Renal cortex interstitium (tissue), 11 donors: ENCODE results near the gene HHIPL1. TPM values are rescaled to one million over a fixed set of nuclear protein-coding genes. Genes with fewer than 3 reads are reported as not detected.

Source experiments
- DNase-seq, 11 donors: peaks; one replicate each; pipeline ENCODE4 v3.0.0-alpha.2; 2013; ENCODE audit warnings: low read depth in 9 of 11, low spot score in 4 of 11; ENCODE audit errors: extremely low read depth in 1 of 11
- polyA plus RNA-seq, 3 donors: library from polyadenylated mRNA; unstranded; fragments of 120-200 nt; gene quantifications; one replicate each; pipeline ENCODE4 v1.2.1, GENCODE V29; 2013; ENCODE audit not compliant: insufficient read length in 3 of 3

Gene HHIPL1
- polyA plus RNA-seq, 3 donors = 1.5 to 2.4 (median 1.6) TPM

- no peak for DNase-seq
These were observed 53.3 kb downstream of the HHIPL1 start for GRCh38 chr14:99698236-99698635.

DNA sequence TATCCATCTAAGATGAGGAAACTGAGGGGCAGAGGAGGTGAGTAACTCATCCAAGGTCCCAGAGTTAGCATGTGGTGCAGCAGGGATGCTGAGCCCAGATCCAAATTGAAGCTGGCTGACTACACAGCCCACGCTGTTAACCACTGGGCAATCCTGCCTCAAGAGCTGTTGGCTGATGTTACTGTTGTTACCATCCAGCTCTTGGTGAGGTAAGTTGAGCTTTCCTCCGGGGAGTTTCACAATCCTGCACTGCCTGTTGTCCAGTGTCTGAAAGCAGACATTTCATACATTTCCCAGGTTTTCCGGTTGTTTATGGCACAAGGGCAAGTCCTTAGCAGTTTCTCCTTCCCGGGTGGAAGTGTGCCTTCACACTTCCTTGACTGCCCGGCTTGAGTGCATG is 53.7 kb downstream of the HHIPL1 start:
- no peak for DNase-seq

- no peak for DNase-seq
These were observed 54.3 kb downstream of the HHIPL1 start for GRCh38 chr14:99699085-99699760.

DNA sequence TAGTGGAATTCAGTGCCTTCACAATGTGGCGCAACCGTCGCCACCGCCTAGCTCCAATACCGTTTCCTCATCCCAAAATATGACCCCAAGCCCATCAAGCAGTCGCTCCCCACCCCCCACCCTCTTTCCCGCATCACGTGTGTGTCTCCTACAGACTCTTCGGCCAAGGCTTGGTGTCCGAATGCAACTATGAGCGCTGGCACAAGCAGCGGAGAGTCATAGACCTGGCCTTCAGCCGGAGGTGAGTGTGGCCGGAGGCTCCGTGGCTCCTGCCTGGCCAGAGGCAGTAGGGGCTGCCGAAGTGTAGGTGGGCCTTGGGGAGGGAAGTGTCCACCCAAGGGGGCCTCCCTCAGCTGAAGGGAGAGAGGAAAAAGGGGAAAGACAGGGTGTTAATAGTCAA is 54.9 kb downstream of the HHIPL1 start:
- no peak for DNase-seq

DNA sequence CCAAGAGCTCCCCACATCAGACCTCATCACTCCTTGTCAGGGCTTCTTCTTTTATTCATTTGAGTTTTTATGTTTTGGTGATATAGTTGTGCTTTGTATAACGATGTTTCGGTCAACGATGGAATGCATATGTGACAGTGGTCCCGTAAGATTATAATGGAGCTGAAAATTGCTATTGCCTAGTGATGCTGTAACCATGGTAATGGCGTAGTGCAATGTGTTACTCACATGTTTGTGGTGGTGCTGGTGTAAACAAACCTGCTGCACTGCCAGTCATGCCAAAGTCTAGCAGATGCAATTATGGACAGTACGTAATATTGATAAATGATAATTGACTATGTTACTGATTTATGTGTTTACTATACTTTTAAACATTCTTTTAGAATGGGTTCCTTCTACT is 55.5 kb downstream of the HHIPL1 start:
- no peak for DNase-seq

- no peak for DNase-seq
These were observed 56.3 kb downstream of the HHIPL1 start for GRCh38 chr14:99701260-99701659.

- no peak for DNase-seq
These were observed 57.2 kb downstream of the HHIPL1 start for GRCh38 chr14:99702115-99702514.

DNA sequence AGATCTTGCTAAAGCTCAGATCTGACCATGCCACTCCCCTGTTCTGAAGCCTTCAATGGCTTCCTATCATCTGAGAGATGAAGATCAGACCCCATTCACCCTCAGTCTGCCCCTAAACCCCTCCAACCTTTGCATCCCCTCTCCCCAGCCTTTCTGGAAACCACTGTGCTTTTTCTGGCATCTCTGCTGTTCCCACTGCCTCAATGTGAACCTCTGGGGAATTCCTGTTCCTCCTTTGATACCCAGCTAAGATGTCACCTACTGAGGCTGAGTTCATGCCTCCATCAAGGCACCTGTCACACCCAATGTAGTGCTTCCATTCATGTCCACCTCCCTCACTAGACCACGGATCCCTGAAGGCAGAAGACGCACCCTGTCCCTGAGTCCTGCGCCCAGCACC is 58.5 kb downstream of the HHIPL1 start:
- no peak for DNase-seq

DNA sequence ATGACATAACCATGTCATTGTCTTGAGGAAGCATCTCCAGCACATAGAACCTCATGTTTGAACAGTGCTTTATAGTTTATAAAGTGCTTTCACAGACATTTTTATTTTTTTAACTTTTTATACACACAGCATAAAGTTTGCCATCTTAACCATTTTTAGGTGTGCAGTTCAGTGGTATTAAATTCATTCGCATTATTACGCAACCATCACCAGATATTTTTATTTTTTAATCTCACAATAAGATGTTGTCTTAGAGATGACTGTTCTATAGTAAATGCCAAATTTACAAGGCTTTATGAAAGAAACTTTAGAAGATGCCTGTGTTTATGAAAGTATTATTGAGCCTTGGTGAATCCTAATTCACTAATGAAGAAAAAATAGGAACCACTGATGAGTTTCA is 59.1 kb downstream of the HHIPL1 start:
- no peak for DNase-seq

DNA sequence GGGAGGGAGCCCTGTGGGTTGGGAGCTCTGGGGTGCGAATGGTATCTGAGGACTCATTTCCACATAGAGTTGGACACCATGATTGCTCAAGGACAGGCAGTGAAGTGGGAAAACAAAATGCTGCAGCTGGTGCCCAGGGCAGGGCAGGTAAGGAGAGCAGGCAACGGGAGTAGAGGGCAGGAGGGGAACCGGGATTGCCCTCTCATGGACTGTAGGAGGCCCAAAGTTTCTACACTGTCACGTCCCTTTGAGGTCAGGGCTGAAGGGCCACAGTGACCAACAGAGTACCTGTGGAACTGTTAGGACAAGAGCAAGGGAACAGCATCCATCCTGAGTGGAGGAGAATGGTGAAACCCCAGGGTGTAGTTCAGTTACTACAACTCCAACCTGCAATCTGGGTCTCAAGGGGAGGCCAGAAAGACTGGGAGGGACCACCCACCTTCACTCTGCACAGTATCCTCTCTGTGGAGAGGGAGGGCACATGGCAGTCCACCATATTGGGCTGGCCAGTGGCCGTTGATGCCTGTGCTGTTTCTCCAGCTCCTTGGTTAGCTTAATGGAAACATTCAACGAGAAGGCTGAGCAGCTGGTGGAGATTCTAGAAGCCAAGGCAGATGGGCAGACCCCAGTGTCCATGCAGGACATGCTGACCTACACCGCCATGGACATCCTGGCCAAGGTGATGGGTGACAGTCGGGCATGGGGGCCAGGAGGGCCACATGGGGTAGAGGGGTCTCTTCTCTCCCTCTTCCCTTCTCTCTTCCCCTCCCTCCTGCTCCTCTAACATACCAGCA is 61.4 kb downstream of the HHIPL1 start:
- no peak for DNase-seq

- DNase-seq = no peak
These were observed 62.5 kb downstream of the HHIPL1 start for GRCh38 chr14:99707420-99707819.

DNA sequence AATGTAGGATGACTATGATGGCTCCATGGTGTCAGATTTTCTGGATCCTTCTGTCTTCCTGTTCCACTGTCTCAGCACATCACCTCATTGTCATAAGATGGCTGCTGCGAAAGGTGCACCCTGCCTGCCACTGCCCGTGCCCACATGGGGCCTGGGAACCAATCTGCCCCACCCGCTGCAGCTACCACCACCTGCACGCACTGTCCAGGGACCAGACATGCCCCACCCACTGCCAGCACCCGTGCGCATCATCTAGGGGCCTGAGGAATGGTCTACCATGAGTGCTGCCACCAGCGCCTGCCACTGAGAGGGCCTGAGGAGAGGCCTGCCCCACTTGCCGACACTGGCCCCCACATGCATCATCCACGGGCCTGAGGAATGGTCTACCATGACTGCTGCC is 63.0 kb downstream of the HHIPL1 start:
- no peak for DNase-seq

DNA sequence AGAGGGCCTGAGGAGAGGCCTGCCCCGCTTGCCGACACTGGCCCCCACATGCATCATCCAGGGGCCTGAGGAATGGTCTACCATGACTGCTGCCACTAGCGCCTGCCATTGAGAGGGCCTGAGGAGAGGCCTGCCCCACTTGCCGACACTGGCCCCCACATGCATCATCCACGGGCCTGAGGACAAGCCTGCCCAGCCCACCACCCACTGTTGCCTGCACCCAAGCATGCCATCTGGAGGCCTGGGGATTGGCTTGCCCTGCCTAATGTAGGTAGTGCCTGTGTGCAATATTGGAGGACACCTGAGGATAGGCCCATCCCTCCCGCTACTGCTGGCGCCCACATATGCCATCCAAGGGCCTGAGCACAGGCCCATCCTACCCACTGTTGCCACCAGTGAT is 63.5 kb downstream of the HHIPL1 start:
- DNase-seq = no peak

DNA sequence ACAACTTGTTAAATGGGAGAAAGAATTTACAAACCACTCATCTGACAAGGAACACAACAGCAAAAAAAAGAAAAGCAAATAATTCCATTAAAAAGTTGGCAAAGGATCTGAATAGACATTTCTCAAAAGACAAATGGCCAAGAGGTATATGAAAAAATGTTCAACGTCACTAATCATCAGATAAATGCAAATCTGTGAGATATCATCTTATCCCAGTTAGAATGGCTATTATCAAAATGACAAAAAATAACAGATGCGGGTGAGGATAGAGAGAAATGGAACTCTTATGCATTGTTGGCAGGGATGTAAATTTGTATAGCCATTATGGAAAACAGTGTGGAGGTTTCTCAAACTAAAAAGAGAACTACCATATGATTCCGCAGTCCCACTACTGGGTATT is 69.0 kb downstream of the HHIPL1 start:
- no peak for DNase-seq

- DNase-seq = no peak
These were observed 70.5 kb downstream of the HHIPL1 start for GRCh38 chr14:99715266-99716000.

DNA sequence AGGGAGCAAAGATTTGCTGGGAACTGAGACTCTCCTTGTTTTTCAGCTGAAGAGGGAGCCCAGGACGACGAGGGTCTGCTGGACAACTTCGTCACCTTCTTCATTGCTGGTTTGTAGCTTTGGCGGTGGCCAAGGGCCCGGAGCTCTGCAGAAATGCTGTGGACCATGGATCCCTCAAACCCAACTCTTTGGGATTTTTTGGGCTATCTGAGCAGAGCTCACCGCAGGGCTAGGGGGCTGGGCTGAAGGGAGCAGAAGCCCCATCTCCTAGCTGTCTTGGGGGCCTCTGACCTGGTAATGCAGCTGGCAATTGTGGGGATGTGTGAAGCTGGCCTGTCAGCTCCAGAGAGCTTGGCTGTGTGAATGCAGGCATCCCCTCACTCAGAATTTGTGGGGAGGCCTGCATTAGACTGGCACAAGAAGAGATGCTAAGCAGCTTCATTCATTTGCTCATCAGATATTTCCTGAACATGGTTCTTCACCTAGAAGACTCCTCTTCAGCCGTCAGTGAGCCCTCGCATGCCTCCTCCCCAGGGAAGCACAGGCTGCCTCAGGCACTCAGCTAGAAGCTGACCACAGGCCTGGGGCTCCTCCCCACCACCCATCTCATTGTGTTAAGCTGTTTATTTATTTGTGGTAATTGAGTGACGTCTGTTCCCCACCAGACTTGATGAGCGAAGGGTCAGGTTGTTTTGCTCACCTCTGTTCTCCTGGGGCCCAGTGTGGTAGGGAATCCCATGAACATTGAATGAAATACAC is 71.3 kb downstream of the HHIPL1 start:
- no peak for DNase-seq

- no peak for DNase-seq
These were observed 72.1 kb downstream of the HHIPL1 start for GRCh38 chr14:99716850-99717681.

DNA sequence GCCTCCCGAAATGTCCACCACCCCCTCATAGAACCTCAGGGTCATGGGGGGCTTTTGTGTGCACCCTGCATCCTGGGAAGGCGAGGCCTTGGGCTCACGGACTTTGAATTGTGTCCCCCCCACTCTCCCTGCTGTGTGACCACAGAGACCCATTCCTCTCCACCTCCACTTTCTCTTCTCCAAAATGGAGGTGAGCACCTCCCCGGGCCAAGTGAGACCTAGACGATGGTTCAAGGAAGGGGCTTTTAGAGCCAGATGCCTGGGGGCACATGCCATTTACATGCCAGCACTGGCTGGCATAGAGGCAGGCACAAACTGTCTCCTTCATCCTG is 72.7 kb downstream of the HHIPL1 start:
- no peak for DNase-seq
